ENCODE data around the gene NOP14. TPM values are rescaled to one million over a fixed set of nuclear protein-coding genes. Genes with fewer than 3 reads are reported as not detected.

NOP14 gene
- total RNA-seq, 1 donor from 2014 or later, result 31.5 TPM

DNA sequence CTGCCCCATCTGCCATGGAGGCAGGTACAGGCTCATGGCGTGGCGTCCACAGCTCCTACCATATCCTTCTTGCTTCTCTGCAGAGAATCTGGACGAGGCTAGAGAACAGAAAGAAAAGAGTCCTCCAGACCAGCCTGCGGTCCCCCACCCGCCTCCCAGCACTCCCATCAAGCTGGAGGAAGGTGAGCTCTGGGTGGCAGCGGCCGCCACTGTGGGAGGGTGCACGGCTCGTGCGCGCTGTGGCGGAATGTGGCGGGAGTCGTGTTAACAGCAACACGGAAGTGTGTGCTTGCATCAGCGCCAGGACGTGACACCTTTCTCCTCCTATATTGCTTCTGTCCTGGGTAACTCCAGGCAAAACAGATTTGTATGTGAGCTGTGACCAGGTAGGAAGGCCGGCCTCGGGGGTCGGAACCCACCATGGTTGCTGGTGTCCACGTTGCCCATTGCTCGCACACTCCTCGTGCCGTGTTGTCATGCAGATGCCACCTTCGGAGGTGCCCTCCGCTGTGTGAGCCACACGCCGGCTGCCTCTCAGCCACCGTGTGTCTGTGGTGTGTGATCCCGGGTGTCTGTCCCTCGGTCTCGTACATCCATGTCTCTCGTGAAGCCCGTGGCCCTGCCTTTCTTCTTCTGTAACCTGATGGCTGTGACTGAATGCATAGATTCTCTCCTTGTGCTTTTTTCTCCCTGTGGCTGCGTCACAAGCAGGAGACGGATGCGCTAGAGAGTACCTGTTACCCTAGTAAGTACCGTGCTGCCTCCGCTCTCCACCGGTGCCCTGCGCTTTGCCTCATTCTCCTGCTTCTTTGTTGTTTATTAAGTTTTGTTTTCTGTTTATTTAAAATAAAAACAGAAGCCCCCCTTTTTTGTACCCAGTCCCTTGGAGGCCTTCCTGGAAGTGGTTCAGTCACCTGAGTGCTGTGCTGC lies 37.0 kb downstream of the NOP14 start:
- DNase-seq (ENCODE audit: low spot score, unreplicated experiment), result no peak
- peaks cover 14% of the 10 kb centered on the region for H3K4me1 Mint-ChIP-seq (ENCODE audit: low read depth)
- no peaks in the 10 kb centered on the region for H3K9me3 Mint-ChIP-seq (ENCODE audit: low read depth)
- no peaks in the 10 kb centered on the region for H3K27me3 Mint-ChIP-seq
- H3K27ac Mint-ChIP-seq, result peak overlapping the region; percentile 47
- no peak overlapping the region for H3K4me3 Mint-ChIP-seq (ENCODE audit: low read depth)
- TF ChIP-seq, protein P1, sequence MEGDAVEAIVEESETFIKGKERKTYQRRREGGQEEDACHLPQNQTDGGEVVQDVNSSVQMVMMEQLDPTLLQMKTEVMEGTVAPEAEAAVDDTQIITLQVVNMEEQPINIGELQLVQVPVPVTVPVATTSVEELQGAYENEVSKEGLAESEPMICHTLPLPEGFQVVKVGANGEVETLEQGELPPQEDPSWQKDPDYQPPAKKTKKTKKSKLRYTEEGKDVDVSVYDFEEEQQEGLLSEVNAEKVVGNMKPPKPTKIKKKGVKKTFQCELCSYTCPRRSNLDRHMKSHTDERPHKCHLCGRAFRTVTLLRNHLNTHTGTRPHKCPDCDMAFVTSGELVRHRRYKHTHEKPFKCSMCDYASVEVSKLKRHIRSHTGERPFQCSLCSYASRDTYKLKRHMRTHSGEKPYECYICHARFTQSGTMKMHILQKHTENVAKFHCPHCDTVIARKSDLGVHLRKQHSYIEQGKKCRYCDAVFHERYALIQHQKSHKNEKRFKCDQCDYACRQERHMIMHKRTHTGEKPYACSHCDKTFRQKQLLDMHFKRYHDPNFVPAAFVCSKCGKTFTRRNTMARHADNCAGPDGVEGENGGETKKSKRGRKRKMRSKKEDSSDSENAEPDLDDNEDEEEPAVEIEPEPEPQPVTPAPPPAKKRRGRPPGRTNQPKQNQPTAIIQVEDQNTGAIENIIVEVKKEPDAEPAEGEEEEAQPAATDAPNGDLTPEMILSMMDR (IDR thresholded peaks at IDR 0.05; ENCODE audit: unreplicated experiment), result no peak
- peaks cover 23% of the 10 kb centered on the region for H3K36me3 Mint-ChIP-seq (ENCODE audit: insufficient read depth)

DNA sequence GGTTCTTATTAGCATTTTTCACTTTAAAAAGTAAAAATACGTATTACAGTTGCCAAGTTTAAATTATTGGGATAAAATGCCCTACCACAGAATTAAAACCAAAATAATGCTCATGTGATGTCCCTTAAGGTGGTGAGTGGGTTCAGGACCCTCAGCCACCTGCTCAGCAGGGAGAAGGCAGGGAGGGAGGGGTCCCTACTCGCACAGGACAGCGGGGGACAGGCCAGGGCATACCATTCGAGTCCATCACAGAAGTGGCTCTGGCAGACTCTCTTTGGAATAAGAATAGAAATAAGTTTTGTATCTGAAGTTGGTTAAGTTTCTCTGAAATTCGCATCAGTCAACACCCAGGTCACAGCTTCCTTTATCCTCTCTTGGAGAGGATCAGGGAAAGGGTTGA lies 37.7 kb downstream of the NOP14 start:
- no peaks in the 10 kb centered on the region for H3K9me3 Mint-ChIP-seq (ENCODE audit: low read depth)
- H3K4me3 Mint-ChIP-seq (ENCODE audit: low read depth), result no peak overlapping the region
- no peaks in the 10 kb centered on the region for H3K27me3 Mint-ChIP-seq
- H3K36me3 Mint-ChIP-seq (ENCODE audit: insufficient read depth), result peaks cover 26% of the 10 kb centered on the region
- no peak for DNase-seq (ENCODE audit: low spot score, unreplicated experiment)
- peaks cover 14% of the 10 kb centered on the region for H3K4me1 Mint-ChIP-seq (ENCODE audit: low read depth)
- TF ChIP-seq, protein P1 (IDR thresholded peaks at IDR 0.05; ENCODE audit: unreplicated experiment), result no peak
- no peak overlapping the region for H3K27ac Mint-ChIP-seq

DNA sequence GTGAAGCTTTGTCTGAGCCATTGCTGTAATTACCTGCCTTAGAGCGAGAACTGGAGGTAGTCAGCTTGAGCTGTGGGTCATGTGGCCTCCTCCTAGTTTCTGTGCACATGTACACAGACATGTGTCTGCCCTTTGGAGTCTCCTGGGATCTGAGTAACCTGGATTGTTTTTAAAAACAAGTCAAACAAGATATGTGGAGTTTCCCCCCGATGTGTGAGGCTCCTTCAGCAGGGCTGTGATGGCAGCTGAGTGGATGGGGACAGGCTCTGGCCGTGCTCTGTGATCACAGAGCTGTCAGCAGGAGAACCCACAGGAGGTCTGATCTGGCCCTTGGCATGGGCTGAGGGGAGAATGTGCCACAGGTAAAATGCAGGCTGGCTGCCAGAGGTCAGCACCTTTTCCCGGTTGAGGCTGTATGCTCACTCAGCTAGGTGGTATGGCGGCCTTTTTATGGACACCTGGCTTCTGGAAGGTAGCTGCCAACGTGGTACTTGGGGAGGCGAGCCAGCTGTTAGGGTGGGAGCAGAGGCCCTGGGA lies 38.4 kb downstream of the NOP14 start:
- H3K4me3 Mint-ChIP-seq (ENCODE audit: low read depth), result no peak overlapping the region
- no peaks in the 10 kb centered on the region for H3K27me3 Mint-ChIP-seq
- peaks cover 4% of the 10 kb centered on the region for H3K9me3 Mint-ChIP-seq (ENCODE audit: low read depth)
- peak overlapping the region; percentile 90 for H3K27ac Mint-ChIP-seq
- peaks cover 32% of the 10 kb centered on the region for H3K36me3 Mint-ChIP-seq (ENCODE audit: insufficient read depth)
- TF ChIP-seq, protein P1 (IDR thresholded peaks at IDR 0.05; ENCODE audit: unreplicated experiment), result no peak
- DNase-seq (ENCODE audit: low spot score, unreplicated experiment), result no peak
- peaks cover 14% of the 10 kb centered on the region for H3K4me1 Mint-ChIP-seq (ENCODE audit: low read depth)

DNA sequence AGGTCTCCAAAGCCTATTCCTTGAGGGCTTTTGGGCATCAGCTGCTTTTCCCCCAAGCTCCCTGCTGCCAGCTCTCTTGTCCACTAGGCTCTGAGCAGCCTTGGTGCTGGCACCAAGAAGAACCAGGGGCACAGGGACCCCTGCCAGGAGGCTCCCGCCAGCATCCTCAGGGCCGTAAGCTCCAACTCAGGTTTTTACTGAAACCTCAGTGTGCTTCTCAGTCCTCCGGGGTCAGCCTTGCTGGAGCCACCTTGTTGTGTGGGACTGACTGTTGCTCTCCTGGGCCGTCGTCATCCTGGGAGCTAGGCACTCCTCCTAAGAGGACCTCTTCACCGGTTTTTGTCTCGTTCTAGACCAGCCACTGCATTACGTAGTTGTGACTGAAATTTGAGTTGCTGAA lies 38.9 kb downstream of the NOP14 start:
- Mint-ChIP-seq H3K36me3 (ENCODE audit: insufficient read depth) (peaks cover 38% of the 10 kb centered on the region), H3K4me1 (ENCODE audit: low read depth) (peaks cover 14% of the 10 kb centered on the region), H3K27me3 (no peaks in the 10 kb centered on the region), H3K4me3 (ENCODE audit: low read depth) (no peak overlapping the region), H3K27ac (no peak overlapping the region), H3K9me3 (ENCODE audit: low read depth) (peaks cover 10% of the 10 kb centered on the region)
- no peak for DNase-seq (ENCODE audit: low spot score, unreplicated experiment)
- TF ChIP-seq, protein P1 (IDR thresholded peaks at IDR 0.05; ENCODE audit: unreplicated experiment), result no peak

DNA sequence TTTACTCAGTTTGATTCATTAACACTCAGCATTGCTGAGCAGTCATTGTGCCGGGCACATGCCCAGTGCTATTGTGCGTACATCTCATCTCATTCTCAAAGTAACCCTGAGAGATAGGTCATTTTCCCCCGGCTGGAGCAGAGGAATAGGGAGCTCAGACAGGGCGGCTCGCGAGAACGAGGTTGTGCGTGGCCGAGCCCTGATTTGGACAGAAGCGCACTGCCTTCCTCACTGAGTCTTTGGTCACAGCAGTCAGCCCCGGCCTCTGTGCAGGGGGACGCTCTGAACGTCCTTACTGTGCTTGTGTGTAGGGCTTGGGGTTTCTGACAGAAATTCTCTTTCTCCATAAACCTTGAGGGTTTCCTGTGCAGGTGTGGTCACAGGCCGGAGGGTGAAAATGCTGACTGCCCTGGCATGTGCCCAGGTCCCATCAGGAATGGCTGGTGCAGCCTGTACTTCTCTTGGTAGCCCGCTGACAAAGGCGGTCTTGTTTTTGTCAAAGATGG lies 39.5 kb downstream of the NOP14 start:
- H3K36me3 Mint-ChIP-seq (ENCODE audit: insufficient read depth), result peaks cover 40% of the 10 kb centered on the region
- peaks cover 10% of the 10 kb centered on the region for H3K9me3 Mint-ChIP-seq (ENCODE audit: low read depth)
- no peak overlapping the region for H3K4me3 Mint-ChIP-seq (ENCODE audit: low read depth)
- H3K27ac Mint-ChIP-seq, result peak overlapping the region; percentile 21
- TF ChIP-seq, protein P1 (IDR thresholded peaks at IDR 0.05; ENCODE audit: unreplicated experiment), result no peak
- H3K27me3 Mint-ChIP-seq, result no peaks in the 10 kb centered on the region
- peaks cover 14% of the 10 kb centered on the region for H3K4me1 Mint-ChIP-seq (ENCODE audit: low read depth)
- DNase-seq (ENCODE audit: low spot score, unreplicated experiment), result no peak
